HL-60 (cell line): Measurements from ENCODE around the gene ADGRA1.

ENCODE experiments used
- DNase-seq, 2 experiments: peaks; one replicate each; pipeline ENCODE4 v3.0.0-alpha.2; 2010 to 2020; ENCODE audit warnings: low read depth in 1 of 2, low spot score in 1 of 2
- H3K27ac ChIP-seq: fragments of 250-450 bp; sonication (Bioruptor Pico); replicated peaks from 2 replicates; pipeline ENCODE4 v1.5.1; 2020; ENCODE audit warnings: mild to moderate bottlenecking, moderate library complexity
- H3K27me3 ChIP-seq: fragments of 250-450 bp; sonication (Bioruptor Pico); 2 replicates; pipeline ENCODE4 v1.5.1; 2021; ENCODE audit warnings: mild to moderate bottlenecking, moderate library complexity; ENCODE audit not compliant: insufficient read depth, poor library complexity, severe bottlenecking
- H3K4me3 ChIP-seq: replicated peaks from 2 replicates; pipeline ENCODE4 v1.5.1; 2011; ENCODE audit warnings: mild to moderate bottlenecking, control low read depth, low read length; ENCODE audit not compliant: insufficient read depth
- CTCF ChIP-seq: IDR thresholded peaks from one replicate; pipeline ENCODE4 v1.5.1; 2011; ENCODE audit warnings: low read length, control low read depth, inconsistent platforms; ENCODE audit not compliant: insufficient read depth
- GABPA ChIP-seq: IDR thresholded peaks from 2 replicates; pipeline ENCODE4 v1.6.1; 2012; ENCODE audit warnings: low read depth
- POLR2AphosphoS5 ChIP-seq: IDR thresholded peaks from 2 replicates; pipeline ENCODE4 v1.6.1; 2012; ENCODE audit warnings: low read depth
- REST ChIP-seq: IDR thresholded peaks from 2 replicates; pipeline ENCODE4 v1.6.1; 2012; ENCODE audit warnings: low read depth; ENCODE audit not compliant: insufficient replicate concordance
- SPI1 ChIP-seq: IDR thresholded peaks from 2 replicates; pipeline ENCODE4 v1.6.1; 2012; ENCODE audit warnings: low read depth, mild to moderate bottlenecking, borderline replicate concordance

The ADGRA1 gene

GRCh38 chr10:133079836-133080682 lies 7.7 kb upstream of the ADGRA1 start:
- DNase-seq: no peak
- Histone ChIP-seq H3K27ac (no peak overlapping the region), H3K27me3 (no peaks in the 10 kb centered on the region)

GRCh38 chr10:133080683-133081040 lies 7.1 kb upstream of the ADGRA1 start:
- DNase-seq: no peak
- Histone ChIP-seq H3K27me3 (no peaks in the 10 kb centered on the region), H3K4me3 (no peak overlapping the region), H3K27ac (no peak overlapping the region)
- no peak for TF ChIP-seq REST
- no peak for TF ChIP-seq SPI1
- TF ChIP-seq POLR2AphosphoS5: no peak
- no peak for TF ChIP-seq GABPA
- TF ChIP-seq CTCF: no peak

More at GRCh38 chr10:133079836-133080682, 7.7 kb upstream of the ADGRA1 start:
- TF ChIP-seq GABPA (no peak), REST (peak; percentile 91)
- no peak overlapping the region for H3K4me3 ChIP-seq

GRCh38 chr10:133081636-133082035 lies 6.1 kb upstream of the ADGRA1 start:
- Histone ChIP-seq H3K27ac (no peak overlapping the region), H3K4me3 (no peak overlapping the region), H3K27me3 (peaks cover 3% of the 10 kb centered on the region)
- DNase-seq: no peak
- TF ChIP-seq REST: no peak
- no peak for TF ChIP-seq SPI1
- no peak for TF ChIP-seq CTCF
- TF ChIP-seq POLR2AphosphoS5: no peak
- no peak for TF ChIP-seq GABPA
